Vagina (tissue), 2 donors: ENCODE measurements around the gene STIMATE.

ENCODE experiments used
- POLR2A ChIP-seq, 2 donors: fragments of 450-650 bp; IDR thresholded peaks; one replicate each; pipeline ENCODE4 v1.6.1; 2017; ENCODE audit warnings: antibody characterized with exemption in 2 of 2, mild to moderate bottlenecking in 2 of 2, moderate library complexity in 2 of 2
- TF ChIP-seq, protein P1 (sequence below), 3 experiments: fragments of 450-650 bp in 2 of 3; fragments of 200-600 bp in 1 of 3; sonication (generic) in 1 of 3; IDR thresholded peaks; one replicate each; pipeline ENCODE4 v1.5.1; 2017 to 2019; ENCODE audit warnings: antibody characterized with exemption in 3 of 3, mild to moderate bottlenecking in 2 of 3, moderate library complexity in 2 of 3

- TF ChIP-seq, protein P1, sequence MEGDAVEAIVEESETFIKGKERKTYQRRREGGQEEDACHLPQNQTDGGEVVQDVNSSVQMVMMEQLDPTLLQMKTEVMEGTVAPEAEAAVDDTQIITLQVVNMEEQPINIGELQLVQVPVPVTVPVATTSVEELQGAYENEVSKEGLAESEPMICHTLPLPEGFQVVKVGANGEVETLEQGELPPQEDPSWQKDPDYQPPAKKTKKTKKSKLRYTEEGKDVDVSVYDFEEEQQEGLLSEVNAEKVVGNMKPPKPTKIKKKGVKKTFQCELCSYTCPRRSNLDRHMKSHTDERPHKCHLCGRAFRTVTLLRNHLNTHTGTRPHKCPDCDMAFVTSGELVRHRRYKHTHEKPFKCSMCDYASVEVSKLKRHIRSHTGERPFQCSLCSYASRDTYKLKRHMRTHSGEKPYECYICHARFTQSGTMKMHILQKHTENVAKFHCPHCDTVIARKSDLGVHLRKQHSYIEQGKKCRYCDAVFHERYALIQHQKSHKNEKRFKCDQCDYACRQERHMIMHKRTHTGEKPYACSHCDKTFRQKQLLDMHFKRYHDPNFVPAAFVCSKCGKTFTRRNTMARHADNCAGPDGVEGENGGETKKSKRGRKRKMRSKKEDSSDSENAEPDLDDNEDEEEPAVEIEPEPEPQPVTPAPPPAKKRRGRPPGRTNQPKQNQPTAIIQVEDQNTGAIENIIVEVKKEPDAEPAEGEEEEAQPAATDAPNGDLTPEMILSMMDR (IDR thresholded peaks at IDR 0.05) = no peak
- TF ChIP-seq POLR2A (IDR thresholded peaks at IDR 0.05) = no peak
Measured at GRCh38 chr3:52836471-52836845, 60.9 kb downstream of the STIMATE start.
